HG03558 (cell line): ENCODE results near the gene CDK19.
"Not testable (repeated sequence)": the region's sequence is repeated elsewhere in the genome, so short reads cannot be mapped to it uniquely, and the experiment has no call there.

Experiments
- ATAC-seq: cut with Tn5 transposase; IDR thresholded peaks from one replicate; pipeline ENCODE4 v1.9.1; 2021; ENCODE audit warnings: moderate number of reproducible peaks; ENCODE audit not compliant: unreplicated experiment; ENCODE audit errors: extremely low read depth

The CDK19 gene

GRCh38 chr6:110814102-110815014 is 911 bp downstream of the CDK19 start:
- ATAC-seq: no peak

- ATAC-seq: no peak
These were observed 1.7 kb downstream of the CDK19 start for GRCh38 chr6:110813338-110814101.

- ATAC-seq: no peak
These were observed 2.5 kb downstream of the CDK19 start for GRCh38 chr6:110812719-110813118.

- peak; percentile 19 for ATAC-seq
These were observed 4.2 kb downstream of the CDK19 start for GRCh38 chr6:110810896-110811586.

GRCh38 chr6:110809792-110810191 is 5.5 kb downstream of the CDK19 start:
- ATAC-seq: no peak

- ATAC-seq: not testable (repeated sequence)
These were observed 13.1 kb downstream of the CDK19 start for GRCh38 chr6:110802175-110802574.

GRCh38 chr6:110800839-110801196 is 14.5 kb downstream of the CDK19 start:
- ATAC-seq: no peak

GRCh38 chr6:110800196-110800838 is 15.0 kb downstream of the CDK19 start:
- ATAC-seq: no peak

- ATAC-seq: no peak
These were observed 15.6 kb downstream of the CDK19 start for GRCh38 chr6:110799655-110800054.

- no peak for ATAC-seq
These were observed 16.1 kb downstream of the CDK19 start for GRCh38 chr6:110799189-110799588.

- no peak for ATAC-seq
These were observed 20.0 kb downstream of the CDK19 start for GRCh38 chr6:110795271-110795670.

GRCh38 chr6:110786696-110787095 is 28.6 kb downstream of the CDK19 start:
- ATAC-seq: no peak

GRCh38 chr6:110786271-110786670 is 29.0 kb downstream of the CDK19 start:
- ATAC-seq: no peak

GRCh38 chr6:110784610-110784979 is 30.7 kb downstream of the CDK19 start:
- no peak for ATAC-seq

GRCh38 chr6:110781522-110782214 is 33.6 kb downstream of the CDK19 start:
- no peak for ATAC-seq

GRCh38 chr6:110778333-110778732 is 36.9 kb downstream of the CDK19 start:
- ATAC-seq: no peak

- ATAC-seq: no peak
These were observed 37.6 kb downstream of the CDK19 start for GRCh38 chr6:110777636-110778035.

- no peak for ATAC-seq
These were observed 38.9 kb downstream of the CDK19 start for GRCh38 chr6:110776413-110776812.

- no peak for ATAC-seq
These were observed 45.3 kb downstream of the CDK19 start for GRCh38 chr6:110769923-110770322.

- ATAC-seq: no peak
These were observed 47.2 kb downstream of the CDK19 start for GRCh38 chr6:110768057-110768456.
